ENCODE data around the gene TCL1B.

DNA sequence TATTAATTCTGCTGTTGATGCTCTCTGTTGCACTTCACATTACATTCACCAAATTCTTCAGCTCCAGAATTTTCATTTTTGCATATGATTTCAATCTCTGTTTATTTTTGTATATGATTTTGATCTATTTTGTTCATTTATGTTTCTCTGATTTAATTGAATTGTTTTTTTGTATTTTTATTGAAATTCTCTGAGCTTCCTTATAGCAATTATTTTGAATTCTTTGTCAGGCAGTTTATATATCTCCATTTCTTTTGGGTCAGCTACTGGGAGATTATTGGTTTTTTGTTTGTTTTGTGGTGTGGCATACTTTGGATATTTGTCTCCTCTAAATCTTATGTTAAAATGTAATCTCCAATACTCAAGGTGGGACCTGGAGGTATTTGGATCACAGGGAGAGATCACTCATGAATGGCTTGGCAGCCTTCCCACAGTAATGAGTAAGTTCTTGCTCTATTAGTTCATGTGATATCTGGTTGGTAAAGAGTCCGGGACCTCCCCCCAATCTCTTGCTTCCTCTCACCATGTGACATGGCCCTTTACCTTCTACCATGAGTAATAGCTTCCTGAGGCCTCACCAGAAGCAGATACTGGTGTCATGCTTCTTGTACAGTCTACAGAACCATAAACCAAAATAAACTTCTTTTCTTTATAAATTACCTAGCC, 36.4 kb downstream of the TCL1B start:
- TF ChIP-seq, protein P1, sequence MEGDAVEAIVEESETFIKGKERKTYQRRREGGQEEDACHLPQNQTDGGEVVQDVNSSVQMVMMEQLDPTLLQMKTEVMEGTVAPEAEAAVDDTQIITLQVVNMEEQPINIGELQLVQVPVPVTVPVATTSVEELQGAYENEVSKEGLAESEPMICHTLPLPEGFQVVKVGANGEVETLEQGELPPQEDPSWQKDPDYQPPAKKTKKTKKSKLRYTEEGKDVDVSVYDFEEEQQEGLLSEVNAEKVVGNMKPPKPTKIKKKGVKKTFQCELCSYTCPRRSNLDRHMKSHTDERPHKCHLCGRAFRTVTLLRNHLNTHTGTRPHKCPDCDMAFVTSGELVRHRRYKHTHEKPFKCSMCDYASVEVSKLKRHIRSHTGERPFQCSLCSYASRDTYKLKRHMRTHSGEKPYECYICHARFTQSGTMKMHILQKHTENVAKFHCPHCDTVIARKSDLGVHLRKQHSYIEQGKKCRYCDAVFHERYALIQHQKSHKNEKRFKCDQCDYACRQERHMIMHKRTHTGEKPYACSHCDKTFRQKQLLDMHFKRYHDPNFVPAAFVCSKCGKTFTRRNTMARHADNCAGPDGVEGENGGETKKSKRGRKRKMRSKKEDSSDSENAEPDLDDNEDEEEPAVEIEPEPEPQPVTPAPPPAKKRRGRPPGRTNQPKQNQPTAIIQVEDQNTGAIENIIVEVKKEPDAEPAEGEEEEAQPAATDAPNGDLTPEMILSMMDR (optimal IDR thresholded peaks at IDR 0.05 in 1 of 3, IDR thresholded peaks at IDR 0.05 in 1 of 3, conservative IDR thresholded peaks at IDR 0.05 in 1 of 3; ENCODE audit: extremely low read depth in 1 of 3, insufficient read depth in 2 of 3, low read length in 3 of 3) = no peak
- no peak for TF ChIP-seq EZH2 (IDR thresholded peaks at IDR 0.05; ENCODE audit: low read length)
